OCI-LY1 (cell line): ENCODE measurements around the gene RAMP3.

Experiments
- CTCF ChIP-seq: fragments of 200-600 bp; sonication (generic), shearing (Covaris generic); IDR thresholded peaks from 2 replicates; pipeline ENCODE4 v1.5.1; 2017; ENCODE audit warnings: mild to moderate bottlenecking, antibody characterized with exemption, low read length, moderate library complexity, mixed read lengths
- EZH2 ChIP-seq: fragments of 200-600 bp; sonication (generic), shearing (Covaris generic); IDR thresholded peaks from 2 replicates; pipeline ENCODE4 v1.8.0; 2017; ENCODE audit warnings: borderline replicate concordance, mixed run types, mild to moderate bottlenecking, antibody characterized with exemption, low read length, moderate library complexity, mixed read lengths

GRCh38 chr7:45161138-45161537, 3.5 kb downstream of the RAMP3 start:
- no peak for TF ChIP-seq CTCF
- TF ChIP-seq EZH2, result no peak
